ENCODE results near the gene MT4.

MT4 gene

GRCh38 chr16:56564793-56565477, at the start of gene MT4:
MT4 (plus strand) TSS chr16:56565073; CDS start chr16:56565129, 56 bp downstream.
- no peak for DNase-seq (ENCODE audit: low read depth, low spot score)
- H3K4me3 ChIP-seq (ENCODE audit: low read depth, low read length) = no peak within 1 kb of the TSS
- in situ Hi-C loops (cut with HindIII; ENCODE audit: low sequenced_read_pairs) = no loop called here
- no peak for TF ChIP-seq CTCF (IDR thresholded peaks at IDR 0.05; ENCODE audit: low read depth, low read length)

GRCh38 chr16:56515665-56516064, 49.2 kb upstream of the MT4 start:
- no peak overlapping the region for H3K4me3 ChIP-seq (ENCODE audit: low read depth, low read length)
- in situ Hi-C loops (cut with HindIII; ENCODE audit: low sequenced_read_pairs) = no loop called here
- DNase-seq (ENCODE audit: low read depth, low spot score) = no peak
- no peak for TF ChIP-seq CTCF (IDR thresholded peaks at IDR 0.05; ENCODE audit: low read depth, low read length)

- in situ Hi-C loops (cut with HindIII; ENCODE audit: low sequenced_read_pairs) = no loop called here
- TF ChIP-seq CTCF (IDR thresholded peaks at IDR 0.05; ENCODE audit: low read depth, low read length) = no peak
- H3K4me3 ChIP-seq (ENCODE audit: low read depth, low read length) = no peak overlapping the region
- DNase-seq (ENCODE audit: low read depth, low spot score) = no peak
These were observed 47.7 kb upstream of the MT4 start for GRCh38 chr16:56517206-56517605.

- TF ChIP-seq CTCF (IDR thresholded peaks at IDR 0.05; ENCODE audit: low read depth, low read length) = no peak
- in situ Hi-C loops (cut with HindIII; ENCODE audit: low sequenced_read_pairs) = no loop called here
- no peak overlapping the region for H3K4me3 ChIP-seq (ENCODE audit: low read depth, low read length)
- DNase-seq (ENCODE audit: low read depth, low spot score) = no peak
These were observed 46.4 kb upstream of the MT4 start for GRCh38 chr16:56518425-56518824.

GRCh38 chr16:56519459-56520250, 45.2 kb upstream of the MT4 start, which contains the start of gene BBS2:
BBS2 (minus strand) TSS chr16:56520024; CDS start chr16:56519862, 162 bp downstream.
- no peak for TF ChIP-seq CTCF (IDR thresholded peaks at IDR 0.05; ENCODE audit: low read depth, low read length)
- in situ Hi-C loops (cut with HindIII; ENCODE audit: low sequenced_read_pairs) = no loop called here
- H3K4me3 ChIP-seq (ENCODE audit: low read depth, low read length) = peak within 1 kb of the TSS; percentile 88
- peak; percentile 86 for DNase-seq (ENCODE audit: low read depth, low spot score)

- in situ Hi-C loops (cut with HindIII; ENCODE audit: low sequenced_read_pairs) = no loop called here
- no peak for TF ChIP-seq CTCF (IDR thresholded peaks at IDR 0.05; ENCODE audit: low read depth, low read length)
- H3K4me3 ChIP-seq (ENCODE audit: low read depth, low read length) = peak overlapping the region; percentile 88
- DNase-seq (ENCODE audit: low read depth, low spot score) = no peak
These were observed 44.7 kb upstream of the MT4 start for GRCh38 chr16:56520251-56520577.
